Stimulated activated CD8-positive, alpha-beta memory T cell treated with anti-CD3 and anti-CD28 coated beads, Interleukin-12 subunit alpha, Interleukin-12 subunit beta, amount 100 ng/mL, for 4 hours (primary cell): ENCODE data around the gene IL18BP.

Source experiments
- DNase-seq: peaks from one replicate; pipeline ENCODE4 v3.0.0-alpha.2; 2020; ENCODE audit warnings: low read depth

The IL18BP gene

GRCh38 chr11:72045849-72046248 is 47.1 kb downstream of the IL18BP start:
- DNase-seq, result no peak

- no peak for DNase-seq
These were observed 50.2 kb downstream of the IL18BP start for GRCh38 chr11:72048766-72049460.
